SK-N-MC (cell line): ENCODE results near the gene UNC13C.

ENCODE experiments used
- DNase-seq: peaks from one replicate; pipeline ENCODE4 v3.0.0-alpha.2; 2011; ENCODE audit warnings: low read depth, low spot score
- H3K27ac ChIP-seq: fragments of 200-600 bp; sonication (generic); 2 replicates; pipeline ENCODE4 v1.5.1; 2016; ENCODE audit warnings: mixed run types
- H3K36me3 ChIP-seq: fragments of 200-600 bp; sonication (generic); 2 replicates; pipeline ENCODE4 v1.6.1; 2017; ENCODE audit warnings: antibody characterized with exemption, low read length, mixed read lengths; ENCODE audit not compliant: insufficient read depth
- H3K4me3 ChIP-seq: fragments of 200-600 bp; sonication (generic); 2 replicates; pipeline ENCODE4 v1.5.1; 2016
- H3K9ac ChIP-seq: fragments of 200-600 bp; sonication (generic); 2 replicates; pipeline ENCODE4 v1.8.0; 2017; ENCODE audit warnings: mixed run types, mixed read lengths; ENCODE audit not compliant: insufficient read length
- H3K9me3 ChIP-seq: fragments of 200-600 bp; sonication (generic); 2 replicates; pipeline ENCODE4 v1.6.1; 2017; ENCODE audit warnings: low read depth, mild to moderate bottlenecking, antibody characterized with exemption, low read length, moderate library complexity, mixed read lengths
- EZH2 ChIP-seq: fragments of 200-600 bp; sonication (generic); IDR thresholded peaks from one replicate; pipeline ENCODE4 v1.6.1; 2017; ENCODE audit warnings: antibody characterized with exemption
- FOXP2 ChIP-seq: optimal IDR thresholded peaks from 2 replicates; pipeline ENCODE3; 2011; ENCODE audit warnings: mild to moderate bottlenecking, moderate library complexity; ENCODE audit not compliant: insufficient read depth; ENCODE audit errors: extremely low read length, control extremely low read depth
- POLR2AphosphoS5 ChIP-seq: IDR thresholded peaks from 2 replicates; pipeline ENCODE4 v1.6.1; 2012; ENCODE audit warnings: mild to moderate bottlenecking, low read depth, low read length, borderline replicate concordance

The UNC13C gene

GRCh38 chr15:54083501-54083900 lies 105.3 kb downstream of the UNC13C start:
- no peaks in the 10 kb centered on the region for H3K9me3 ChIP-seq
- DNase-seq: no peak
- no peak for TF ChIP-seq FOXP2
- TF ChIP-seq EZH2: no peak
- TF ChIP-seq POLR2AphosphoS5: no peak

GRCh38 chr15:54083991-54084390 lies 105.8 kb downstream of the UNC13C start:
- H3K36me3 ChIP-seq: no peaks in the 10 kb centered on the region
- H3K27ac ChIP-seq: no peak overlapping the region
- TF ChIP-seq POLR2AphosphoS5 (no peak), FOXP2 (no peak), EZH2 (no peak)
- DNase-seq: no peak
- H3K9ac ChIP-seq: no peak overlapping the region
- H3K4me3 ChIP-seq: no peak overlapping the region
- no peaks in the 10 kb centered on the region for H3K9me3 ChIP-seq

More at GRCh38 chr15:54083501-54083900, 105.3 kb downstream of the UNC13C start:
- no peak overlapping the region for H3K4me3 ChIP-seq
- H3K9ac ChIP-seq: no peak overlapping the region
- no peak overlapping the region for H3K27ac ChIP-seq
- no peaks in the 10 kb centered on the region for H3K36me3 ChIP-seq

GRCh38 chr15:54088837-54089236 lies 110.6 kb downstream of the UNC13C start:
- Histone ChIP-seq H3K27ac (no peak overlapping the region), H3K9ac (no peak overlapping the region), H3K36me3 (no peaks in the 10 kb centered on the region), H3K9me3 (no peaks in the 10 kb centered on the region), H3K4me3 (no peak overlapping the region)
- TF ChIP-seq FOXP2: no peak
- no peak for TF ChIP-seq POLR2AphosphoS5
- TF ChIP-seq EZH2: no peak
- no peak for DNase-seq

- no peak overlapping the region for H3K9ac ChIP-seq
- TF ChIP-seq POLR2AphosphoS5: no peak
- no peak for TF ChIP-seq FOXP2
- no peak for TF ChIP-seq EZH2
- no peak overlapping the region for H3K4me3 ChIP-seq
- DNase-seq: no peak
- no peaks in the 10 kb centered on the region for H3K36me3 ChIP-seq
- no peak overlapping the region for H3K27ac ChIP-seq
- no peaks in the 10 kb centered on the region for H3K9me3 ChIP-seq
Measured at GRCh38 chr15:54089776-54090175, 111.5 kb downstream of the UNC13C start.

GRCh38 chr15:54091651-54092050 lies 113.4 kb downstream of the UNC13C start:
- Histone ChIP-seq H3K9me3 (no peaks in the 10 kb centered on the region), H3K9ac (no peak overlapping the region), H3K36me3 (no peaks in the 10 kb centered on the region), H3K4me3 (no peak overlapping the region), H3K27ac (no peak overlapping the region)
- no peak for DNase-seq
- TF ChIP-seq POLR2AphosphoS5 (no peak), EZH2 (no peak), FOXP2 (no peak)

GRCh38 chr15:54094661-54095060 lies 116.4 kb downstream of the UNC13C start:
- H3K36me3 ChIP-seq: no peaks in the 10 kb centered on the region
- H3K9ac ChIP-seq: no peak overlapping the region
- DNase-seq: no peak
- H3K27ac ChIP-seq: no peak overlapping the region
- no peak overlapping the region for H3K4me3 ChIP-seq
- TF ChIP-seq FOXP2 (no peak), EZH2 (no peak), POLR2AphosphoS5 (no peak)
- no peaks in the 10 kb centered on the region for H3K9me3 ChIP-seq

GRCh38 chr15:54097019-54097418 lies 118.8 kb downstream of the UNC13C start:
- H3K4me3 ChIP-seq: no peak overlapping the region
- H3K9me3 ChIP-seq: no peaks in the 10 kb centered on the region
- DNase-seq: no peak
- H3K27ac ChIP-seq: no peak overlapping the region
- no peaks in the 10 kb centered on the region for H3K36me3 ChIP-seq
- no peak for TF ChIP-seq EZH2
- no peak for TF ChIP-seq POLR2AphosphoS5
- TF ChIP-seq FOXP2: no peak
- no peak overlapping the region for H3K9ac ChIP-seq

- TF ChIP-seq EZH2: no peak
- TF ChIP-seq FOXP2: no peak
- TF ChIP-seq POLR2AphosphoS5: no peak
- Histone ChIP-seq H3K27ac (no peak overlapping the region), H3K36me3 (no peaks in the 10 kb centered on the region), H3K4me3 (no peak overlapping the region), H3K9me3 (no peaks in the 10 kb centered on the region), H3K9ac (no peak overlapping the region)
- no peak for DNase-seq
Measured at GRCh38 chr15:54099010-54099409, 120.8 kb downstream of the UNC13C start.

- H3K27ac ChIP-seq: no peak overlapping the region
Measured at GRCh38 chr15:54101664-54102270, 123.5 kb downstream of the UNC13C start.

GRCh38 chr15:54102704-54103103 lies 124.5 kb downstream of the UNC13C start:
- no peaks in the 10 kb centered on the region for H3K36me3 ChIP-seq

More at GRCh38 chr15:54101664-54102270, 123.5 kb downstream of the UNC13C start:
- Histone ChIP-seq H3K36me3 (no peaks in the 10 kb centered on the region), H3K4me3 (no peak overlapping the region), H3K9me3 (no peaks in the 10 kb centered on the region), H3K9ac (no peak overlapping the region)
- DNase-seq: no peak
- no peak for TF ChIP-seq FOXP2
- TF ChIP-seq EZH2: no peak
- TF ChIP-seq POLR2AphosphoS5: no peak

More at GRCh38 chr15:54102704-54103103, 124.5 kb downstream of the UNC13C start:
- no peak overlapping the region for H3K9ac ChIP-seq
- no peak overlapping the region for H3K4me3 ChIP-seq
- H3K27ac ChIP-seq: no peak overlapping the region
- no peak for DNase-seq
- no peak for TF ChIP-seq POLR2AphosphoS5
- TF ChIP-seq FOXP2: no peak
- TF ChIP-seq EZH2: no peak
- no peaks in the 10 kb centered on the region for H3K9me3 ChIP-seq
